ENCODE measurements around the gene NSD1. TPM values are rescaled to one million over a fixed set of nuclear protein-coding genes. Genes with fewer than 3 reads are reported as not detected.

NSD1 gene
- total RNA-seq, 4 donors from 2014 or later: 25.4 to 32.7 (median 29.0) TPM

- peaks cover 0 to 12% of the 10 kb centered on the region in 2 donors for H3K36me3 ChIP-seq
- in situ Hi-C loops (cut with MboI; ENCODE audit: low sequenced_read_pairs in 4 of 4) (loop anchor here in 1 of 4 donors (10.0 kb wide), 1 partner anchor 176 kb away; no protein-coding TSS in a partner anchor), intact Hi-C loops (cut with DNase I; ENCODE audit: low total_unique reads) (loop anchor here (5.0 kb wide), 1 partner anchor 169 kb away; the partner anchor contains the start of gene NSD1)
- TF ChIP-seq CTCF (IDR thresholded peaks at IDR 0.05 in 4 of 5, conservative IDR thresholded peaks at IDR 0.05 in 1 of 5) (no peak), POLR2A (IDR thresholded peaks at IDR 0.05) (no peak)
- no peak overlapping the region for H3K4me3 ChIP-seq
- H3K4me1 ChIP-seq: peaks cover 41 to 42% of the 10 kb centered on the region in 2 donors
- no peaks in the 10 kb centered on the region for H3K9me3 ChIP-seq
- H3K27me3 ChIP-seq: no peaks in the 10 kb centered on the region
- DNase-seq (no peak), ATAC-seq (no peak)
- peak overlapping the region; percentile 83 to 95 (median 92) for H3K27ac ChIP-seq
Measured at GRCh38 chr5:177300951-177301350, 167.4 kb downstream of the NSD1 start.

GRCh38 chr5:177301503-177302165 lies 168.1 kb downstream of the NSD1 start:
- peak overlapping the region; percentile 83 to 95 (median 92) for H3K27ac ChIP-seq
- ATAC-seq (no peak), DNase-seq (peak in 1 of 2 donors; percentile 42)
- peaks cover 37 to 42% of the 10 kb centered on the region in 2 donors for H3K4me1 ChIP-seq
- TF ChIP-seq POLR2A (IDR thresholded peaks at IDR 0.05): no peak
- TF ChIP-seq CTCF (IDR thresholded peaks at IDR 0.05 in 4 of 5, conservative IDR thresholded peaks at IDR 0.05 in 1 of 5): no peak
- H3K4me3 ChIP-seq: no peak overlapping the region
- no peaks in the 10 kb centered on the region for H3K9me3 ChIP-seq
- peaks cover 0 to 16% of the 10 kb centered on the region in 2 donors for H3K36me3 ChIP-seq
- H3K27me3 ChIP-seq: no peaks in the 10 kb centered on the region
- in situ Hi-C loops (cut with MboI; ENCODE audit: low sequenced_read_pairs in 4 of 4) (loop anchor here in 1 of 4 donors (10.0 kb wide), 1 partner anchor 177 kb away; no protein-coding TSS in a partner anchor), intact Hi-C loops (cut with DNase I; ENCODE audit: low total_unique reads) (loop anchor here (2.0 to 5.0 kb wide), 3 partner anchors 49 to 187 kb away; partner anchors contain the start of genes LMAN2 and NSD1)

GRCh38 chr5:177302354-177303110 lies 169.0 kb downstream of the NSD1 start:
- peak overlapping the region; percentile 83 to 95 (median 92) for H3K27ac ChIP-seq
- in situ Hi-C loops (cut with MboI; ENCODE audit: low sequenced_read_pairs in 4 of 4) (loop anchor here in 1 of 4 donors (10.0 kb wide), 1 partner anchor 178 kb away; no protein-coding TSS in a partner anchor), intact Hi-C loops (cut with DNase I; ENCODE audit: low total_unique reads) (loop anchor here (2.0 to 5.0 kb wide), 3 partner anchors 48 to 188 kb away; partner anchors contain the start of genes LMAN2 and NSD1)
- peaks cover 0 to 22% of the 10 kb centered on the region in 2 donors for H3K36me3 ChIP-seq
- DNase-seq (no peak), ATAC-seq (peak in 1 of 2 donors; percentile 8)
- TF ChIP-seq POLR2A (IDR thresholded peaks at IDR 0.05): no peak
- TF ChIP-seq CTCF (IDR thresholded peaks at IDR 0.05 in 4 of 5, conservative IDR thresholded peaks at IDR 0.05 in 1 of 5): no peak
- H3K4me1 ChIP-seq: peaks cover 37 to 42% of the 10 kb centered on the region in 2 donors
- H3K27me3 ChIP-seq: no peaks in the 10 kb centered on the region
- H3K4me3 ChIP-seq: peak overlapping the region; percentile 84 to 99 (median 96)
- no peaks in the 10 kb centered on the region for H3K9me3 ChIP-seq

GRCh38 chr5:177303121-177303924 lies 169.8 kb downstream of the NSD1 start, which contains the start of the genes PRELID1 and RAB24:
PRELID1 (plus strand) TSS chr5:177303799; CDS start chr5:177303986, 187 bp downstream.
RAB24 (minus strand) TSS chr5:177303719; CDS start chr5:177303288, 431 bp downstream.
- ATAC-seq (peak; percentile 80 to 84), DNase-seq (peak; percentile 75 to 84)
- peaks cover 37 to 42% of the 10 kb centered on the region in 2 donors for H3K4me1 ChIP-seq
- H3K27ac ChIP-seq: peak within 1 kb of the TSS; percentile 83 to 95 (median 92)
- in situ Hi-C loops (cut with MboI; ENCODE audit: low sequenced_read_pairs in 4 of 4) (loop anchor here in 1 of 4 donors (10.0 kb wide), 1 partner anchor 179 kb away; no protein-coding TSS in a partner anchor), intact Hi-C loops (cut with DNase I; ENCODE audit: low total_unique reads) (loop anchor here (2.0 to 5.0 kb wide), 3 partner anchors 47 to 189 kb away; partner anchors contain the start of genes LMAN2 and NSD1)
- peaks cover 0 to 22% of the 10 kb centered on the region in 2 donors for H3K36me3 ChIP-seq
- no peaks in the 10 kb centered on the region for H3K9me3 ChIP-seq
- peak within 1 kb of the TSS; percentile 84 to 99 (median 96) for H3K4me3 ChIP-seq
- TF ChIP-seq CTCF (IDR thresholded peaks at IDR 0.05 in 4 of 5, conservative IDR thresholded peaks at IDR 0.05 in 1 of 5) (peak in 2 of 5 experiments; percentile 11 to 35), POLR2A (IDR thresholded peaks at IDR 0.05) (peak; percentile 81 to 89)
- H3K27me3 ChIP-seq: no peaks in the 10 kb centered on the region

All from gastrocnemius medialis (tissue), 4 donors.